ENCODE results near the gene CCDC6. TPM values are rescaled to one million over a fixed set of nuclear protein-coding genes. Genes with fewer than 3 reads are reported as not detected.

The CCDC6 gene
- polyA plus RNA-seq, 1 donor (not counting 4 experiments of a cell fraction or from before 2014, with no cell fraction given): 46.5 TPM

DNA sequence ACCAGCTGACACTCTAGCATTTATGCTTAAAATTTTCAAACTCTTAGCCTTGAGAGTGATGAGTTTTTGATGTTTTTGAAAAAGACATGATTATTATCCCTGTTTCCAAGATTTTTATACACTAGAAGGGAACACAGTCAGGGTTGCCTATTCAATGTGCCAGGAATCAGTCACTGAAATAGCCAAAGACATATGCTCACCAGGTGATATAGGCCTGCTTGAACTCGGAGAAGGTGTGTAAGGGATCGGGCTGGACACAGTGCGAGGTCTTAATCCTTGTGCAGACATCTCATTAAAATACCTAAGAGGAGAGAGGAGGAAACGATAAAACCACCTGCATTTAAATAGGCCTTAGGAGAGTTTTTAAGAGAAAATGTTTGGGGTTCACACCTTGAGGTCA is 102.1 kb downstream of the CCDC6 start:
- H3K36me3 ChIP-seq (ENCODE audit: control insufficient read depth in 2 of 2, extremely low read depth in 1 of 2, insufficient read depth in 2 of 2, low read length in 2 of 2): peaks cover 14 to 39% of the 10 kb centered on the region in 2 experiments

DNA sequence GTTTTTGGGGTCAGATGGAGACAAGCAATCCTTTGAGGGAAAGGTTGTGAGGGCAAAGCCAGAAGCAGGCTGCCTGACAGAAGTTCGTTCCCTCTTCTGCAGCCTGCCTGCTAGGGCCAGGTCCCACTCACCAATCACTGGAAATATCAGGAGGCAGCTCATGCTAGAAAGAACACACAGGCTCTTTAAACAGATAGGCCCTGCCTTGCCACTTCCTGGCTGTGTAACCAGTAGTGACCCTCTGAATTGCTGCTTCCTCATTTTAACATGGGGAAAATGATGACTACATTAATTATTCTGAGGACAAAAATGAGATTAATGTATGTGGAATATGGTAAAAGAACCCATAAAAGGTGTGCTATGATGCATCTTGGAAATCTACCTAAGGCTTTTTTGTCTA is 102.6 kb downstream of the CCDC6 start:
- dilution Hi-C loops (cut with MboI; ENCODE audit: extremely low pct_ligation_motif_present, low sequenced_read_pairs): no loop called here
- Histone ChIP-seq H3K27me3 (ENCODE audit: control insufficient read depth, extremely low read depth, insufficient read depth, low read length) (no peaks in the 10 kb centered on the region), H4K20me1 (ENCODE audit: control insufficient read depth, extremely low read depth, insufficient read depth, low read length) (no peaks in the 10 kb centered on the region), H3K9ac (ENCODE audit: control insufficient read depth, extremely low read depth, insufficient read depth, low read length) (no peak overlapping the region), H3K4me1 (ENCODE audit: control insufficient read depth, extremely low read depth, insufficient read depth, low read length) (no peaks in the 10 kb centered on the region), H3K4me2 (ENCODE audit: control insufficient read depth, extremely low read depth, insufficient read depth, low read depth, low read length) (no peak overlapping the region), H3K27ac (ENCODE audit: control insufficient read depth, insufficient read depth, low read length) (no peak overlapping the region), H3K4me3 (ENCODE audit: control insufficient read depth in 2 of 3, extremely low read depth in 1 of 3, insufficient read depth in 2 of 3, low read depth in 1 of 3, low read length in 3 of 3) (no peak overlapping the region), H3K36me3 (ENCODE audit: control insufficient read depth in 2 of 2, extremely low read depth in 1 of 2, insufficient read depth in 2 of 2, low read length in 2 of 2) (peaks cover 14 to 39% of the 10 kb centered on the region in 2 experiments), H2AFZ (ENCODE audit: control insufficient read depth, low read length) (no peak overlapping the region), H3K9me3 (ENCODE audit: control insufficient read depth, low read depth, low read length) (no peaks in the 10 kb centered on the region), H3K79me2 (ENCODE audit: control insufficient read depth, insufficient read depth, low read length) (no peaks in the 10 kb centered on the region), H3K9me1 (ENCODE audit: control insufficient read depth, extremely low read depth, insufficient read depth, low read length) (no peaks in the 10 kb centered on the region)
- TF ChIP-seq EZH2 (IDR thresholded peaks at IDR 0.05; ENCODE audit: low read length): no peak
- DNase-seq (ENCODE audit: low read depth, low spot score): no peak
- no peak for FAIRE-seq

More for the DNA sequence above, 102.1 kb downstream of the CCDC6 start:
- no peak overlapping the region for H3K4me2 ChIP-seq (ENCODE audit: control insufficient read depth, extremely low read depth, insufficient read depth, low read depth, low read length)
- no peak overlapping the region for H3K9ac ChIP-seq (ENCODE audit: control insufficient read depth, extremely low read depth, insufficient read depth, low read length)
- no peak overlapping the region for H2AFZ ChIP-seq (ENCODE audit: control insufficient read depth, low read length)
- dilution Hi-C loops (cut with MboI; ENCODE audit: extremely low pct_ligation_motif_present, low sequenced_read_pairs): no loop called here
- H3K27ac ChIP-seq (ENCODE audit: control insufficient read depth, insufficient read depth, low read length): no peak overlapping the region
- DNase-seq (ENCODE audit: low read depth, low spot score) (no peak), FAIRE-seq (no peak)
- no peaks in the 10 kb centered on the region for H3K4me1 ChIP-seq (ENCODE audit: control insufficient read depth, extremely low read depth, insufficient read depth, low read length)
- no peak for TF ChIP-seq EZH2 (IDR thresholded peaks at IDR 0.05; ENCODE audit: low read length)
- no peak for TF ChIP-seq CTCF (optimal IDR thresholded peaks at IDR 0.05 in 1 of 3, IDR thresholded peaks at IDR 0.05 in 1 of 3, conservative IDR thresholded peaks at IDR 0.05 in 1 of 3; ENCODE audit: extremely low read depth in 1 of 3, insufficient read depth in 2 of 3, low read length in 3 of 3)
- H3K79me2 ChIP-seq (ENCODE audit: control insufficient read depth, insufficient read depth, low read length): no peaks in the 10 kb centered on the region
- no peaks in the 10 kb centered on the region for H3K9me1 ChIP-seq (ENCODE audit: control insufficient read depth, extremely low read depth, insufficient read depth, low read length)
- no peaks in the 10 kb centered on the region for H3K9me3 ChIP-seq (ENCODE audit: control insufficient read depth, low read depth, low read length)
- no peaks in the 10 kb centered on the region for H3K27me3 ChIP-seq (ENCODE audit: control insufficient read depth, extremely low read depth, insufficient read depth, low read length)
- H3K4me3 ChIP-seq (ENCODE audit: control insufficient read depth in 2 of 3, extremely low read depth in 1 of 3, insufficient read depth in 2 of 3, low read depth in 1 of 3, low read length in 3 of 3): no peak overlapping the region
- no peaks in the 10 kb centered on the region for H4K20me1 ChIP-seq (ENCODE audit: control insufficient read depth, extremely low read depth, insufficient read depth, low read length)

GRCh38 chr10:59801171-59801570 is 105.2 kb downstream of the CCDC6 start:
- DNase-seq (ENCODE audit: low read depth, low spot score) (no peak), FAIRE-seq (no peak)
- H3K4me3 ChIP-seq (ENCODE audit: control insufficient read depth in 2 of 3, extremely low read depth in 1 of 3, insufficient read depth in 2 of 3, low read depth in 1 of 3, low read length in 3 of 3): no peak overlapping the region
- H4K20me1 ChIP-seq (ENCODE audit: control insufficient read depth, extremely low read depth, insufficient read depth, low read length): no peaks in the 10 kb centered on the region
- H3K27me3 ChIP-seq (ENCODE audit: control insufficient read depth, extremely low read depth, insufficient read depth, low read length): no peaks in the 10 kb centered on the region
- no peaks in the 10 kb centered on the region for H3K79me2 ChIP-seq (ENCODE audit: control insufficient read depth, insufficient read depth, low read length)
- H3K9ac ChIP-seq (ENCODE audit: control insufficient read depth, extremely low read depth, insufficient read depth, low read length): no peak overlapping the region
- H3K36me3 ChIP-seq (ENCODE audit: control insufficient read depth in 2 of 2, extremely low read depth in 1 of 2, insufficient read depth in 2 of 2, low read length in 2 of 2): peaks cover 15 to 26% of the 10 kb centered on the region in 2 experiments
- H2AFZ ChIP-seq (ENCODE audit: control insufficient read depth, low read length): no peak overlapping the region
- no peaks in the 10 kb centered on the region for H3K9me1 ChIP-seq (ENCODE audit: control insufficient read depth, extremely low read depth, insufficient read depth, low read length)
- dilution Hi-C loops (cut with MboI; ENCODE audit: extremely low pct_ligation_motif_present, low sequenced_read_pairs): no loop called here
- H3K4me1 ChIP-seq (ENCODE audit: control insufficient read depth, extremely low read depth, insufficient read depth, low read length): no peaks in the 10 kb centered on the region
- no peak for TF ChIP-seq EZH2 (IDR thresholded peaks at IDR 0.05; ENCODE audit: low read length)
- no peaks in the 10 kb centered on the region for H3K9me3 ChIP-seq (ENCODE audit: control insufficient read depth, low read depth, low read length)
- no peak overlapping the region for H3K27ac ChIP-seq (ENCODE audit: control insufficient read depth, insufficient read depth, low read length)
- no peak overlapping the region for H3K4me2 ChIP-seq (ENCODE audit: control insufficient read depth, extremely low read depth, insufficient read depth, low read depth, low read length)

Measured in keratinocyte (primary cell).